SK-N-SH treated with all-trans-retinoic acid at 6 μM for 48 hours (cell line): ENCODE results near the gene RAB38.

Experiments
- ARNTL ChIP-seq: fragments of 450-650 bp; formaldehyde crosslinking; IDR thresholded peaks from 2 replicates; pipeline ENCODE4 v1.5.0; 2020; ENCODE audit warnings: low read depth, mild to moderate bottlenecking, moderate library complexity, borderline replicate concordance
- CREB5 ChIP-seq: fragments of 250-450 bp; sonication (Bioruptor Pico); IDR thresholded peaks from 2 replicates; pipeline ENCODE4 v1.5.1; 2020; ENCODE audit warnings: low read depth, mild to moderate bottlenecking, moderate library complexity
- GLIS3 ChIP-seq: fragments of 250-450 bp; sonication (Bioruptor Pico); IDR thresholded peaks from 2 replicates; pipeline ENCODE4 v1.5.0; 2020; ENCODE audit warnings: mild to moderate bottlenecking, moderate library complexity
- OSR1 ChIP-seq: fragments of 250-450 bp; sonication (Bioruptor Pico); IDR thresholded peaks from 2 replicates; pipeline ENCODE4 v1.8.0; 2022; ENCODE audit warnings: moderate library complexity, mild to moderate bottlenecking, inconsistent platforms
- PATZ1 ChIP-seq: fragments of 250-450 bp; sonication (Bioruptor Pico); IDR thresholded peaks from 2 replicates; pipeline ENCODE4 v1.8.0; 2020; ENCODE audit warnings: mild to moderate bottlenecking, moderate library complexity, borderline replicate concordance
- PPARA ChIP-seq: fragments of 250-450 bp; sonication (Bioruptor Pico); IDR thresholded peaks from 2 replicates; pipeline ENCODE4 v1.5.0; 2020; ENCODE audit warnings: mild to moderate bottlenecking, borderline replicate concordance
- RARB ChIP-seq: fragments of 250-450 bp; sonication (Bioruptor Pico); IDR thresholded peaks from 2 replicates; pipeline ENCODE4 v1.8.0; 2021; ENCODE audit warnings: mild to moderate bottlenecking, moderate library complexity
- TOX ChIP-seq: fragments of 250-450 bp; sonication (Bioruptor Pico); IDR thresholded peaks from 2 replicates; pipeline ENCODE4 v1.8.0; 2021; ENCODE audit warnings: mild to moderate bottlenecking, moderate library complexity, borderline replicate concordance
- ZC3H10 ChIP-seq: fragments of 250-450 bp; sonication (Bioruptor Pico); IDR thresholded peaks from 2 replicates; pipeline ENCODE4 v1.5.1; 2021; ENCODE audit warnings: mild to moderate bottlenecking, moderate library complexity
- ZFP3 ChIP-seq: fragments of 250-450 bp; sonication (Bioruptor Pico); IDR thresholded peaks from 2 replicates; pipeline ENCODE4 v1.5.0; 2020; ENCODE audit warnings: mild to moderate bottlenecking, moderate library complexity
- ZFP30 ChIP-seq: fragments of 450-650 bp; formaldehyde crosslinking; IDR thresholded peaks from 2 replicates; pipeline ENCODE4 v1.5.0; 2022; ENCODE audit warnings: mild to moderate bottlenecking, moderate library complexity
- ZNF565 ChIP-seq: fragments of 450-650 bp; formaldehyde crosslinking; conservative IDR thresholded peaks from 2 replicates; pipeline ENCODE4 v1.5.0; 2020; ENCODE audit warnings: low read depth, mild to moderate bottlenecking, moderate library complexity

- TF ChIP-seq PATZ1 (CRISPR knock-in tag) (no peak), ZC3H10 (CRISPR knock-in tag) (no peak), OSR1 (CRISPR knock-in tag) (no peak), CREB5 (CRISPR knock-in tag) (no peak), GLIS3 (CRISPR knock-in tag) (no peak), ZNF565 (CRISPR knock-in tag) (no peak), TOX (CRISPR knock-in tag) (no peak), ARNTL (CRISPR knock-in tag) (no peak), ZFP30 (CRISPR knock-in tag) (no peak), ZFP3 (CRISPR knock-in tag) (no peak), PPARA (CRISPR knock-in tag) (no peak), RARB (CRISPR knock-in tag) (no peak)
Measured at GRCh38 chr11:88167853-88168252, 7.4 kb downstream of the RAB38 start.
